Prostate gland (tissue), 2 donors: ENCODE results near the gene DLGAP4. TPM values are rescaled to one million over a fixed set of nuclear protein-coding genes. Genes with fewer than 3 reads are reported as not detected.
A peak's percentile ranks its signal among the peaks of the same experiment; 100 is the strongest.

ENCODE experiments used
- DNase-seq: peaks from one replicate; pipeline ENCODE4 v3.0.0-alpha.2; 2019; ENCODE audit warnings: low spot score
- H3K27ac ChIP-seq, 2 donors: fragments of 200-600 bp; sonication (generic); 2 replicates each; pipeline ENCODE4 v1.5.1; 2017 to 2019
- H3K27me3 ChIP-seq: fragments of 200-600 bp; sonication (generic); replicated peaks from 2 replicates; pipeline ENCODE4 v1.5.1; 2019; ENCODE audit not compliant: insufficient read depth
- H3K36me3 ChIP-seq, 2 donors: fragments of 200-600 bp; sonication (generic); 1 replicate in 1 of 2; 2 replicates in 1 of 2; pipeline versions ENCODE4 v1.5.1 to v1.8.1; 2017 to 2019
- H3K4me1 ChIP-seq: fragments of 200-600 bp; sonication (generic); replicated peaks from 2 replicates; pipeline ENCODE4 v1.5.1; 2019
- H3K4me3 ChIP-seq, 2 donors: fragments of 200-600 bp; sonication (generic); 2 replicates each; pipeline ENCODE4 v1.5.1; 2017 to 2019
- H3K9me3 ChIP-seq: fragments of 200-600 bp; sonication (generic); 2 replicates; pipeline ENCODE4 v1.5.1; 2017
- POLR2A ChIP-seq: fragments of 450-650 bp; IDR thresholded peaks from one replicate; pipeline ENCODE4 v1.6.1; 2016; ENCODE audit warnings: antibody characterized with exemption, mild to moderate bottlenecking
- POLR2AphosphoS5 ChIP-seq: sonication (generic); formaldehyde crosslinking; IDR thresholded peaks from one replicate; pipeline ENCODE4 v1.6.1; 2017; ENCODE audit warnings: antibody characterized with exemption
- WGBS: methylation state at CpG from one replicate; pipeline ENCODE4 v1.1.5; 2018; 5-methylcytosine and 5-hydroxymethylcytosine counted together
- intact Hi-C: fragments of 100-400 bp; cut with DNase I; formaldehyde crosslinking; loops from one replicate; pipeline ENCODE4 v1.14.2; 2022
- total RNA-seq, 2 donors: library from RNA; depleted of rRNA; stranded (reverse); fragments of >200 nt; gene quantifications; one replicate each; pipeline ENCODE4 v1.1.0, GENCODE V29; 2016
- TF ChIP-seq, protein P1 (sequence below), 4 experiments: fragments of 200-600 bp in 2 of 4; fragments of 450-650 bp in 2 of 4; sonication (generic) in 2 of 4; IDR thresholded peaks; 1 replicate in 3 of 4; 2 replicates in 1 of 4; pipeline ENCODE4 v1.5.1; 2016 to 2019; ENCODE audit warnings: antibody characterized with exemption in 4 of 4, mild to moderate bottlenecking in 2 of 4, moderate library complexity in 2 of 4

The DLGAP4 gene
- total RNA-seq, 2 donors from 2014 or later = 38.0 to 104 TPM

GRCh38 chr20:36540551-36541211, 234.5 kb downstream of the DLGAP4 start:
- no peaks in the 10 kb centered on the region for H3K9me3 ChIP-seq
- DNase-seq = no peak
- H3K4me1 ChIP-seq = no peaks in the 10 kb centered on the region
- peak overlapping the region; percentile 45 to 68 for H3K4me3 ChIP-seq
- intact Hi-C loops = no loop called here
- H3K36me3 ChIP-seq = no peaks in the 10 kb centered on the region
- H3K27ac ChIP-seq = peak overlapping the region; percentile 81 to 95
- 41% methylated on average over 39 of the region's 41 CpGs for WGBS
- no peaks in the 10 kb centered on the region for H3K27me3 ChIP-seq
- TF ChIP-seq, protein P1, sequence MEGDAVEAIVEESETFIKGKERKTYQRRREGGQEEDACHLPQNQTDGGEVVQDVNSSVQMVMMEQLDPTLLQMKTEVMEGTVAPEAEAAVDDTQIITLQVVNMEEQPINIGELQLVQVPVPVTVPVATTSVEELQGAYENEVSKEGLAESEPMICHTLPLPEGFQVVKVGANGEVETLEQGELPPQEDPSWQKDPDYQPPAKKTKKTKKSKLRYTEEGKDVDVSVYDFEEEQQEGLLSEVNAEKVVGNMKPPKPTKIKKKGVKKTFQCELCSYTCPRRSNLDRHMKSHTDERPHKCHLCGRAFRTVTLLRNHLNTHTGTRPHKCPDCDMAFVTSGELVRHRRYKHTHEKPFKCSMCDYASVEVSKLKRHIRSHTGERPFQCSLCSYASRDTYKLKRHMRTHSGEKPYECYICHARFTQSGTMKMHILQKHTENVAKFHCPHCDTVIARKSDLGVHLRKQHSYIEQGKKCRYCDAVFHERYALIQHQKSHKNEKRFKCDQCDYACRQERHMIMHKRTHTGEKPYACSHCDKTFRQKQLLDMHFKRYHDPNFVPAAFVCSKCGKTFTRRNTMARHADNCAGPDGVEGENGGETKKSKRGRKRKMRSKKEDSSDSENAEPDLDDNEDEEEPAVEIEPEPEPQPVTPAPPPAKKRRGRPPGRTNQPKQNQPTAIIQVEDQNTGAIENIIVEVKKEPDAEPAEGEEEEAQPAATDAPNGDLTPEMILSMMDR (IDR thresholded peaks at IDR 0.05) = no peak
- TF ChIP-seq POLR2AphosphoS5 (no peak), POLR2A (no peak)

- TF ChIP-seq, protein P1 (IDR thresholded peaks at IDR 0.05) = no peak
- TF ChIP-seq POLR2AphosphoS5 (peak; percentile 26), POLR2A (peak; percentile 28)
- Histone ChIP-seq H3K9me3 (no peaks in the 10 kb centered on the region), H3K36me3 (no peaks in the 10 kb centered on the region), H3K4me1 (no peaks in the 10 kb centered on the region), H3K27ac (peak within 1 kb of the TSS; percentile 81 to 95), H3K27me3 (no peaks in the 10 kb centered on the region), H3K4me3 (peak within 1 kb of the TSS; percentile 45 to 68)
- DNase-seq = peak; percentile 86
- intact Hi-C loops = no loop called here
- WGBS = 2% methylated on average over 20 of the region's 41 CpGs
Observed at GRCh38 chr20:36541227-36541767, 235.2 kb downstream of the DLGAP4 start, which contains the start of gene MYL9. Gene MYL9 (plus strand): TSS chr20:36541519. CDS start chr20:36544885, 3,366 bp downstream.

GRCh38 chr20:36541768-36542488, 235.8 kb downstream of the DLGAP4 start:
- Histone ChIP-seq H3K27me3 (no peaks in the 10 kb centered on the region), H3K9me3 (no peaks in the 10 kb centered on the region), H3K27ac (peak overlapping the region; percentile 81 to 95), H3K36me3 (no peaks in the 10 kb centered on the region), H3K4me1 (no peaks in the 10 kb centered on the region), H3K4me3 (peak overlapping the region; percentile 45 to 68)
- intact Hi-C loops = loop anchor here (2.0 kb wide), 1 partner anchor 79 kb away; no protein-coding TSS in a partner anchor
- 12% methylated on average over 14 of the region's 14 CpGs for WGBS
- no peak for TF ChIP-seq POLR2A
- TF ChIP-seq POLR2AphosphoS5 = no peak
- TF ChIP-seq, protein P1 (IDR thresholded peaks at IDR 0.05) = peak in 3 of 4 experiments; percentile 15 to 55 (median 49)
- DNase-seq = no peak

GRCh38 chr20:36542516-36543183, 236.5 kb downstream of the DLGAP4 start:
- no peak for TF ChIP-seq POLR2A
- no peak for TF ChIP-seq POLR2AphosphoS5
- TF ChIP-seq, protein P1 (IDR thresholded peaks at IDR 0.05) = no peak
- Histone ChIP-seq H3K27ac (peak overlapping the region; percentile 81 to 95), H3K27me3 (no peaks in the 10 kb centered on the region), H3K36me3 (no peaks in the 10 kb centered on the region), H3K4me1 (no peaks in the 10 kb centered on the region), H3K4me3 (peak overlapping the region; percentile 45 to 68), H3K9me3 (no peaks in the 10 kb centered on the region)
- DNase-seq = no peak
- intact Hi-C loops = loop anchor here (2.0 kb wide), 1 partner anchor 80 kb away; no protein-coding TSS in a partner anchor
- WGBS = 76% methylated on average over 10 of the region's 10 CpGs
